ENCODE data around the gene IFRD2.
A peak's percentile ranks its signal among the peaks of the same experiment; 100 is the strongest.

IFRD2 gene, protein sequence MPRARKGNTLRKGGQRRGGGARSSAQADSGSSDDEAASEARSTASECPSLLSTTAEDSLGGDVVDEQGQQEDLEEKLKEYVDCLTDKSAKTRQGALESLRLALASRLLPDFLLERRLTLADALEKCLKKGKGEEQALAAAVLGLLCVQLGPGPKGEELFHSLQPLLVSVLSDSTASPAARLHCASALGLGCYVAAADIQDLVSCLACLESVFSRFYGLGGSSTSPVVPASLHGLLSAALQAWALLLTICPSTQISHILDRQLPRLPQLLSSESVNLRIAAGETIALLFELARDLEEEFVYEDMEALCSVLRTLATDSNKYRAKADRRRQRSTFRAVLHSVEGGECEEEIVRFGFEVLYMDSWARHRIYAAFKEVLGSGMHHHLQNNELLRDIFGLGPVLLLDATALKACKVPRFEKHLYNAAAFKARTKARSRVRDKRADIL

GRCh38 chr3:50292159-50293078 lies at the start of gene IFRD2:
IFRD2 (minus strand) TSS chr3:50292429; CDS start chr3:50292274, 155 bp downstream.
- peak; percentile 94 for DNase-seq (ENCODE audit: low spot score)

DNA sequence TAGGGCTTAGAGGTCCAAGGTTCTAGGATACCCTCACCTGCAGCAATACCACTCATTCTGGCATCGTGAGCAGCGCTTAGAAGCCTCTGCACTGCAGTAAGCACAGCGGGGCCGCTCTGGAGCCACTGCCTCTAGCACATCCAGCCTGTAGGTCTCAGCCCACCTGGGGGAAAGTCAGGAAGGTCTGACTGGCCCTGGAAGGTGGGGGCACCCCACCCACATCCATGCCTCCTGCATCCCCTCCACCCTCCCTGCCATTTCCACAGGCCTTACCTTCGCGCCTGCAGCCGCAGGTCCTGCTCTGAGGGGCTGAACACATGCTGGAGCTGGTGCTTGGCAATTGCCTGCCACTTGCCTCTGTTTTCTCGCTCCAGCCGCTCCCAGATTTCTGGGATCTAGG lies 49.3 kb upstream of the IFRD2 start:
- no peak for DNase-seq (ENCODE audit: low spot score)

GRCh38 chr3:50340448-50341329 lies 48.5 kb upstream of the IFRD2 start, which contains the start of gene RASSF1:
RASSF1 (minus strand) TSS chr3:50340836; CDS start chr3:50340805, 31 bp downstream.
- no peak for DNase-seq (ENCODE audit: low spot score)

- no peak for DNase-seq (ENCODE audit: low spot score)
These were observed 47.9 kb upstream of the IFRD2 start for GRCh38 chr3:50340147-50340447.

DNA sequence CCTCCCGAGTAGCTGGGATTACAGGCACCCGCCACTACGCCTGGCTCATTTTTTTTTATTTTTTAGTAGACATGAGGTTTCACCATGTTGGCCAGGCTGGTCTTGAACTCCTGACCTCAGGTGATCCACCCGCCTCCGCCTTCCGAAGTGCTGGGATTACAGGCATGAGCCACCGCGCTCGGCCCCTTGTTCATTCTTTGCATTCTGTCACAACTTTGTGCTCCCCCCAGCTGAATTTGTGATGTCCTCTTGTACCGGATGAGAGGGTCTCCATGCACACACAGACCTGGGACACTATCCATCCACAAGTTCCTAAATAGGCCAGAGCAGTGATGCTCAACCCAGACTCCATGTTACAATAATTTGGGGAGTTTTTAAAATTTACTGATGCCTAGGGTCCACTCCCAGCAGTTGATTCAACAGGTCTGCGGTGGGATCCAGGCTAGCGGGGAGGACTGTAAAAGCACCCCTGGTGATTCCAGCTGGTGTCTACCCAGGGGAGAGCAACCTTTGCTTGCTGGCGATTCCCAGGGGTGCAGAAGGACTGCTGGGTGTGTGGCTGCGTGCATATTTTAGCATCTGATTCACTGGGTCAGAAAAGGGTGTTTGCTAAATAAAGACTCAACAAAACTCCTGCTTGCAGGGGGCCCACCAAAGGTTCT lies 47.4 kb upstream of the IFRD2 start:
- no peak for DNase-seq (ENCODE audit: low spot score)

- DNase-seq (ENCODE audit: low spot score): no peak
These were observed 46.7 kb upstream of the IFRD2 start for GRCh38 chr3:50338965-50339364.

DNA sequence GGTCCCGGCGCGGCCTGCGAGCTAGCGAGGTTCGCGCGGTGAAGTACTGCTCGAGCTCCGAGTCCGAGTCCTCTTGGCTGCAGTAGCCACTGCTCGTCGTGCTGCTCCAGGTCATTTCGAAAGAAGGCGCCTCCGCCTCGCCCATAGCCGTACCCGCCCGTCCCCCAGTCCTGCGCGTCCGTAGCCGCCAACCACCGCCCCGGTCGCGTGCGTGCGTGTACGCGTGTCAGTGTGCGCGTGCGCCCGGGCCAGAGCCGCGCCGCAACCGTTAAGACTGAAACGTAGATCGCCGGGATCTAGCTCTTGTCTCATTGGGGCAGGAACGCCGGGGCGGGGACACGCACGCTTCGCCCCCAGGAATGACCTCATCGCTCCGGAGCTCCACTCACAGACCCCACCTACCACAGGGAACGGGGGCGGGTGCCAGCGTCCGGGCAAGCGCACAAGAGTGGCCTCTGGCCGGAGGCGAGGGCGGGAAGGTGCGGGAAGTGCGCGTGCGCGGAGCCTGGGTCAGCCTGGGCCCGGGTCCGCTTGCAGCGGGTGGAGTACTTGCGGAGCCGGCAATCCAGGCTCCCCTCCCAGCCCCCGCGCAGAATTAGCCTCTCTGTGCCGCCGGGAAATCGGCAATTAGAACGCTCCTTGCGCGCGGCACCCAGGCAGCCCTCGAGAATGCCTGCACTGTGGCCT lies 45.1 kb upstream of the IFRD2 start:
- peak; percentile 99 for DNase-seq (ENCODE audit: low spot score)

DNA sequence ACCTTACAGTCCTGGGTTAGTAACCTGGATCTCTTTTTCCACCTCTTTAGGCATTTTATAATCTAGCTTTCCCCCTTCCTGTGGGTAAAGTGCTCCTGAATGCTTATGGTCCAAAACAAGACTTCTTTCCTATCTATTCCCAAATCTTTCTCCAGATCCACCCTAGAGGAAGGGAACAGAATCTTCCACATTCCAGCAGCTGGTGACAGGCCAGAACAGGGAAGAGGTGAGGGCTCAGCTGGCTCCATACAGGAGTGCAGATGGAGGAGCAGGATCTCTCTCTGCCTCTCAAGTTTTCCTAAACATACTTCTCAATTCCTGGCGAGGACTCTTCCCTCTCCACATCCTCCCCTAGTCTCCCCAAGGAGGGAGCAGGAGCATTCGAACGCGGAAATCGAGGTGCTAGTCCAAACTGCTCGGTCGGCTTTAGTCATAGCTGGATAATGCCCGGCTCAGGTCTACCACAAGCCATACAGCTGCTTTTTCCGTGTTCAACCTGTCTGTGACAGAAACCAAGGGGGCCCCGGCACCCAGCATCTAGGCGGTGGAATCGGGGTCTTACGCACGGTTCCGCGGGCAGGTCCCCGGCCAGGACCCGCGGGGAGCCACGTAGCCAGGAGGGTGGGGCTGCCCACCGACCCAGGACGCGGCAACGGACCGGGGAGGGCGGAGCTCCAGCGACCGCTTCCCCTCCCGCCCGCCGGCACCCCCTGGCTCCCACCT lies 44.4 kb upstream of the IFRD2 start:
- no peak for DNase-seq (ENCODE audit: low spot score)

DNA sequence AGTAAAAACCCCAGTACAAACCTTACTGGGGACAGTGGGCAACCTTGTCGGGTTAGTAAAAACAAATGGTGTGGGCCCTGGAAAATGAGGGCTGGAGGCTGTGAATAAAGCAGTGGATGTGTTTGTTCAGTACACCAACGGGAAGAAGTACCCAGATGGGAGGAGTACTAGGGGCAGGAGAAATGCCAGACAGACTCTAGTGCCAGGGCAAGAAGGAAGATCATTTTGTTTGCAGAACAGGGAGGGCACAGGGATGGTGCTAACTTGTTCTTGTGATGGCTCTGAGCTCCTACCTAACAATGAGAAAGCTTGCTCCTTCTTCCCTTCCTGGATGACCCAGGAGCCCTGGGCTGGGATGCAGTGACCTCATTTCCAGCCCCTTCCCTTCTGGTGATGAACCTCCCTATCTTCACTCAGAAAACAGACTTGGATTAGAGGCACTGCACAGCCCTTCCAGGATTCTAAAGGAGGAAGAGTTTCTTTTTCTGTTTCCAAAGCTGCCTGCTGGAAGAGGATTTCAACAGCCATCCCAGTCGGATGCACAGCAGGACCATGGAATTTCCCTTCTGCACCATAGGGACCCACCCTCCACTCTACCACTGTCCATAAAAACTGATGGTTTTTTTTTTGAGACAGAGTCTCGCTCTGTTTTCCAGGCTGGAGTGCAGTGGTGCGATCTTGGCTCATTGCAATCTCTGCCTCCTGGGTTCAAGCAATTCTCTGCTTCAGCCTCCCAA lies 42.3 kb upstream of the IFRD2 start:
- no peak for DNase-seq (ENCODE audit: low spot score)

DNA sequence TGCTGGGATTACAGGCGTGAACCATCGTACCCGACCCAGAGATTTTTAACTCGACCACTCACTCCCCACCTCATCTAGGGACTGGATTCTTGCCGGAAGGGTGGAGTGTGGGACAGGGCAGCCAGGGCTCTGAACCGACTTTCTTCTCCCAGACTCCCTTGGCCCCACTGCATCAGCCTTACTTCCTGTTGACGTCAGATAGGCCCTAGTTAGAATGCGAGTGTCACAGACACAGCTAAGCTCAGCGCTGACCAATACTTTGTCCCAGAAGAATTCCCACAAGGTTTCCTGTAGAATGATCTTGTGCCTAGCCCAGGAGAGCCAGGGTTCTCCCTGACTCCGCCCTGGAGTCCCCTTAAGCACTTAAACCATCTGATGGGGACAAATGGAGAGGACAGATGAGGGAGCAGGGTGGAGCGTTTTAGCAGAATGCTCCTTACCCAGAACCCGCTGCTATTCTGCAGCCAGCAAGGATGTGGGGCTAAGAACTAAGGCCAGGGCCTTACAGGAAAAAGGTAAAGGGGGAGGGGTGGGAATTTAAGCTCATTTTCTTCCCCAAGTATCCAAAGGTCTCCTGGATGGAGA lies 41.6 kb upstream of the IFRD2 start:
- no peak for DNase-seq (ENCODE audit: low spot score)

DNA sequence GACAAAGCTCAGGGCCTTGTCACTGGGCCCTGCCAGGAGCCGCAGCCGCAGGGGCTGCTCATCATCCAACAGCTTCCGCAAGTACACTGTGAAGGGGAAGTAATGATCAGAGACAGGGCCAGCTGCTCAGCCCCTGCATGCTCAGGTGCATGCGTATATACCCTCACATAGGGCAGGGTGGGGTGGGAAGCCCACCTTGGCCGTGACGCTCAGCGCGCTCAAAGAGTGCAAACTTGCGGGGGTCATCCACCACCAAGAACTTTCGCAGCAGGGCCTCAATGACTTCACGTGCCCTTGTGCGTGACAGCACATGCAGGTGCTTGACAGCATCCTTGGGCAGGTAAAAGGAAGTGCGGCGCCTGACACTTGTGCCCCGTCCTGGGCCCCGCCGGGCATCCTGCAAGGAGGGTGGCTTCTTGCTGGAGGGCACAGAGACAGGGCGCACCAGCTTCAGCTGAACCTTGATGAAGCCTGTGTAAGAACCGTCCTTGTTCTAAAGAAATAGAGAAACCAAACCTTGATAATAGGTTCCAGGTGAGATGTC lies 39.2 kb upstream of the IFRD2 start:
- no peak for DNase-seq (ENCODE audit: low spot score)

DNA sequence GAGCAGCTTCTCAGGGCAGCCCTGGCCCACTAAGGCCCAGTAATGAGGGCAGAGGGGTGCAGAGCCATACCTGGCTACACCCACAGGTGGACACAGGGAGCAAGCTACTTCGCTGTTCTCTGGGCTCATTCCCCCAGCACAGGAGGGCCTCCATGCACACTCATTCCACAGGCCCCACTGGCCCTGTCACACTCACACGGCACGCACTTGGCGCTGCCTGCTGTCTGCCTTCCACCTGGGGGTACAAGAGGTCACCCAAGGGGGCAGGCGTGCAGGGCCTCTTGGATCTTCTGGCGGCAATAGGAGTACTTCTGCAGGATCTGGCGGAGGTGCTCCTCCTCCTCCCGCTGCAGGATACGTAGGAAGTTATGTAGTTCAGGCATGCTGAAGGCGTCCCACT lies 38.1 kb upstream of the IFRD2 start:
- DNase-seq (ENCODE audit: low spot score): no peak

DNA sequence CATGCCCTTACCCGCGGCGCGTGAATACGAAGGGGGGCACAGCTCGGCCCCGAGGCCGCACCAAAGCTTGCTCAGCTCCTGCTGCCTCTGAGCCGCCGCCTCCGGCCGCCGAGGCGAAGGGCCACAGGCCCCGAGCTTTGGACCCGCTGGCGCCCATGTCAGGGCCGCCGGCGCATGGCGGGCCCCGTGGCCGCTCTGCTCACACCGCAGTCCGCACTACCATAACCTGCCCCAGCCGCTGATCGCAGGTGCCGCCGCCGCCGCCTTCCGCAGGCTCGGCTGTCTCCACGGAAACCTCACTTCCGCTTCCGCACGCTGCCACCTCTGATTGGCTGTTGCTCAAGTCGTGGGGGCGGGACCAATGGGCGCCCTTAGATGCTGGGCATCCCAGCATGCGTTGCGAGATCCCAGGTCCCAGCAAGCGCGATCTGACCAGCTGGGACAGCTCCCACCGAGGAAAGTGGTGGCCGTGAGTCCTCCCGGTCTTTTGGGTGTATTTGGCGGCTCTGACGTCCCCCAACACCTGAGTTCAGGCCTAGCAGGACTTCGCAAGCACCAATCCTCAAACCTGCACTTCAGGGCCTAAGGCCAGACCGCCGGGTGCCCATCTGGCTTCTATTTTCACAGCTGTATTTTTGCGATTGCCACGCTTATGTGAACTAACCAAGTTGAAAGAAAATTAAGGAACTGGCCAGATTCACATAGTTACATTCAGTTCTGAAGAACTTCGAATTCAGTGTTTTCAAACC lies 35.9 kb upstream of the IFRD2 start, which contains the start of gene TUSC2:
TUSC2 (minus strand) TSS at position 281 of the 749 bp plus-strand sequence; CDS start at position 157, 124 bp downstream.
- peak; percentile 97 for DNase-seq (ENCODE audit: low spot score)

GRCh38 chr3:50327129-50327528 lies 34.9 kb upstream of the IFRD2 start:
- DNase-seq (ENCODE audit: low spot score): no peak

GRCh38 chr3:50326182-50326541 lies 33.9 kb upstream of the IFRD2 start:
- no peak for DNase-seq (ENCODE audit: low spot score)

- DNase-seq (ENCODE audit: low spot score): no peak
These were observed 33.4 kb upstream of the IFRD2 start for GRCh38 chr3:50325497-50326181.

DNA sequence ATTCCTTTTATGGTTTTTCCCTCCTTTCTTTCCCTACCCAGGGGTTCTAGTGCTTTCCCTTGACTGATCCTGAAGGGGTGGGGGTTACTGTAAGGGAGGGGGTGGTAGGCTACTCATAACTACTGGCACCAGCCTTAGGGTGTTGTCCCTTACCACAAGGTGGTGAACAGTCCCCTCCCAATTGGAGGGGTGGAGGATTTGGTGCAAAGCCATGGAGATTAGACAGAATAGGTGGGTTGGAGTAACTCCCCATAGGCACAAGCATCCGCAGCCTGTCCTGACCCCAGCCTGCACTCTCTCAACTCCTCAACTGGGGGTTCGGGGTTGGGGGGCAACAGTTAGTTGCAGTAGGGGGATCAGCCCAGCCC lies 32.9 kb upstream of the IFRD2 start:
- DNase-seq (ENCODE audit: low spot score): no peak
